SH-SY5Y (cell line): Measurements from ENCODE around the gene HIF1AN.

Experiments used
- GATA2 ChIP-seq: IDR thresholded peaks from 2 replicates; pipeline ENCODE4 v1.6.1; 2011; ENCODE audit warnings: mild to moderate bottlenecking, low read depth, low read length
- GATA3 ChIP-seq: IDR thresholded peaks from 2 replicates; pipeline ENCODE4 v1.6.1; 2011; ENCODE audit warnings: low read depth, mild to moderate bottlenecking, low read length, moderate library complexity

GRCh38 chr10:100535338-100535714 lies 417 bp upstream of the HIF1AN start:
- TF ChIP-seq GATA3, result no peak
- no peak for TF ChIP-seq GATA2
